Inflammatory macrophage treated with lipopolysaccharide for 1 hour (primary cell): Measurements from ENCODE around the gene RNF207.

Source experiments
- DNase-seq, 2 donors: peaks; one replicate each; pipeline ENCODE4 v3.0.0-alpha.2; 2020 to 2022

RNF207 gene, protein sequence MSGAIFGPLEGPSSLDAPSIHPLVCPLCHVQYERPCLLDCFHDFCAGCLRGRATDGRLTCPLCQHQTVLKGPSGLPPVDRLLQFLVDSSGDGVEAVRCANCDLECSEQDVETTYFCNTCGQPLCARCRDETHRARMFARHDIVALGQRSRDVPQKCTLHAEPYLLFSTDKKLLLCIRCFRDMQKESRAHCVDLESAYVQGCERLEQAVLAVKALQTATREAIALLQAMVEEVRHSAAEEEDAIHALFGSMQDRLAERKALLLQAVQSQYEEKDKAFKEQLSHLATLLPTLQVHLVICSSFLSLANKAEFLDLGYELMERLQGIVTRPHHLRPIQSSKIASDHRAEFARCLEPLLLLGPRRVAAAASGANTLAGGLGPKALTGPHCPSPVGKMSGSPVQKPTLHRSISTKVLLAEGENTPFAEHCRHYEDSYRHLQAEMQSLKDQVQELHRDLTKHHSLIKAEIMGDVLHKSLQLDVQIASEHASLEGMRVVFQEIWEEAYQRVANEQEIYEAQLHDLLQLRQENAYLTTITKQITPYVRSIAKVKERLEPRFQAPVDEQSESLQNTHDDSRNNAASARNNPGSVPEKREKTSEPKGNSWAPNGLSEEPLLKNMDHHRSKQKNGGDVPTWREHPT

DNA sequence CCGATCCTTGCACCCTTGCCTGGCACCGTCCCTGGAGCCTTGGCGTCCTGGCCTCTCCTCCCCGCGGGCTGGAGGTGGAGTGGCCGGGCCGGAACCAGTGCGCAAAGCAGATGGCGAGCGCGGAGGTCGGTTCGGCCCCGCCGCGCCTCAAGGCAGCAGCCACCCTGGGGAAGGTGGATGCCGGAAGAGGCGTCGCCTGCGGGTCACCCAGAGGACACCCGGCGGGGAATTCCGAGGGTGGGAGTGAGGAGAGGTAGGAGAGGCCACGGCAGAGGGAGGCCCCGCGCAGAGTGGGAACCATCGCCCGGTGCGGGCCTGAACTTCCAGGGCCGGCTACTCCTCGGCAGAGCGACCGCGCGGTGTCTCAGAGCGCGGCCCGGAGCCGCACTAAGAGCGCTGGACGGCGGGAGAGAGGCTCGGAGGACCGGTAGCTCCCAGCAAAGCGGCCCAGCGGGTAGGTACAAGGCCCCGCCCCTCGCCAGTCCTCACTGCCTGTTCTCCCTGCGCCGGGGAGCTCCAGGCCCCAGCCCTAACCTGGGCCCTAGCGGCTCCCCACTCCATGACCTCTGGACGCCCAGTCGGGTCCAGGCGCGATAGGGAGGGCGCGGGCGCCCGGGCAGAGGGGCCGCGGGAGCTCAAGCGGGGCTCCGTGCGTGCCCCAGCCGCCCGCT, at the start of gene RNF207:
TSS of gene RNF207 (plus strand) at position 271 of the 671 bp plus-strand sequence. CDS start 417 bp downstream, outside the sequence.
- DNase-seq = peak in 1 of 2 donors; percentile 61

DNA sequence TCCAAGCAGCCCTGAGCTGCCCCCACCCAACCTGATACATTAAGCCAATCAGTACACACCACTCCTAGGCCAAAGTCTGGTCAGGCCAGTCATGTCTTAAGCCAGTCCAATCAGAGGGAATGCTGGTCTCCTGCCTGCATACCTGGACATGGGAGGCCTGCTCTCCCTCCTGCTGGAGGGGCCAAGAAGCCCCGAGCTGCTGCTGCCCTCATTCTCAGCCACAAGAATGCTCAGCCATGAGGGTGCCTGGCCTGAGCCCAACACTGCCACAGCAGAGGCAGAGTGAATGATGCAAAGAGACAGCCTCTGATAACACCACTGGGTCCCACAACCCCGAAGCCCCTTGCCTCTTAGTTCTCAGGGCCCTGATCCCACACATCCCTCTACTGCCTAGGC, 48.8 kb upstream of the RNF207 start:
- no peak for DNase-seq

DNA sequence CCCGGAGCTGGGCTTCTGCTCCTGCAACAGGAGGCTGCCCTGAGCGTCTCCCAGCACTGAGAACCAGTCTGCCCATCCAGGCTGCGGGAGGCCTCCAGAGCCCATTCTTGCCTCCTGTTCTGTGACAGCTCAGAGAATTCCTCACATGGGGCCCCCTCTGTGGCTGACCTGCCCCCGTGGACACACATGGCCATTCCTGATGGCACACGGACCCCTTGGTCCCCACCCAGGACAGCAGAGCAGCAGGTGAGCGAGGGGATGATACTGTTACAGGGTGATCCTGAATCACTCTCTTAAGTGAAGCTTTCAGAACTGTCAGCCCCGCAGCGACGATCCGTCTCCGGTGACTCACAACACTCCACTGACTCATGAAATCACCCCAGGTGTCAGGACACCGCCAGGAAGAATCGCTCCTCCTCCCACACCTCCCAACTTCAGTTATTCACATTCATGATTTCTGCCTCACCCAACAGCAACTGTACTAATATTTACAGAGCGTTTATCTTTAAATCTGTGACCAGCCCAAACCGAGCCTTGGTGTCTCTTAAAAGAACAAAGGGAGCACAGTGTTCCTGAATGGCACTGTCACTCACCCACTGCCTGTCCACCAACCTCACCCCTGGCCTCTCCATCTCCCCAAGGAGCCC, 48.3 kb upstream of the RNF207 start:
- DNase-seq = no peak

DNA sequence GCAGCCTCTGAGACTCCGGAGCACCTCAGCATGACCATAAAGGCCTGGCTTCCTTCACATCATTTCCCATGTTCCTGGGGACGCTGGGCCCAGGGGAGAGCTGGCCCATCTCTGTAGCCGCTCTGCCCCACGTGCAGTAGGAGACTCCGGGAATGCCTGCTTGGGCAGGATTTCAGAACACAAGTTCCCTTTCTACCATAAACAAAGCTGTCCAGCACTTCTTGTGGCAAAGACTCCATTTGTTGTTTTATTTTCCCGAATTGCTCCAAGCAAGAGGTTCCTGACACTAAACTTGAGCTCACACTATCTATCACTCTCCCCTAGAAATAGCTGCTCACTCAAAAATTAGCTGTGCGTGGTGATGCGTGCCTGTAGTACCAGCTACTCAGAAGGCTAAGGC, 47.7 kb upstream of the RNF207 start:
- no peak for DNase-seq

DNA sequence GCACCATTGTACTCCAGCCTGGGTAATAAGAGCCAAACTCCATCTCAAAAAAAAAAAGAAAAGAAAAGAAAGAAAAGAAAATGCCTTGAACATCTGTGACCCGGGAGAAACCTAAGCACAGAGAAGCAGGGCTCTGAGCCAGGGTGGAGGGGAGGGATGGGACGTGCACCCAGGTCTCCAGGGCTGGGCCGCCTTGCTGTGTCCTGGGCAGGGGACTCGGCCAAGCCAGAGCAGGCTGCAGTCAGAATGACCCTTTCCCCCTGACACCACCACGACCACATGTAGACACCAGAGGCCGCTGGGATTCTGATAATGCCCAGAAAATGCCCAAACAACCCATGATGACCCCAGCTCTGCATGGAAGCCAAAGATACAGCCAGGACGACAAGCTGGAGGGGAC, 43.6 kb upstream of the RNF207 start:
- DNase-seq = no peak

DNA sequence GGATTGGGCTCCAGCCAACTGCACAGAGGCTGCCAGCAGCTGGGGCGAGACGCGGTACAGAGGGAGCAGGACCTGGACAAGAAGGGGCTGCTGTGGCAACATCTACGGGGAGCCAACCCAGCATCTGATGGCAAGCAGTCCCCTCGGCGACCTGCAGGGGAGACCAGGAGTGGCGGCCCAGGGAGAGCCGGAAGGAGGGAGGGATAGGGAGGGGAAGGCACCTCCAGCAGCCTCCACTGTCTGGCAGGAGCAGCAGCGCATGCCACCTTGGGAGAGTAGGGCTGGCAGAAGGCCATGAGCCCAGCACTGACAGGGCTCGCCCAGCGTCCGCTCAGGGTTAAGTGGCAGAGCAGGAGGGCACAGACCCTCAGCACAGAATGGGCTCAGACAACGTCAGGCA, 43.1 kb upstream of the RNF207 start:
- DNase-seq = no peak

DNA sequence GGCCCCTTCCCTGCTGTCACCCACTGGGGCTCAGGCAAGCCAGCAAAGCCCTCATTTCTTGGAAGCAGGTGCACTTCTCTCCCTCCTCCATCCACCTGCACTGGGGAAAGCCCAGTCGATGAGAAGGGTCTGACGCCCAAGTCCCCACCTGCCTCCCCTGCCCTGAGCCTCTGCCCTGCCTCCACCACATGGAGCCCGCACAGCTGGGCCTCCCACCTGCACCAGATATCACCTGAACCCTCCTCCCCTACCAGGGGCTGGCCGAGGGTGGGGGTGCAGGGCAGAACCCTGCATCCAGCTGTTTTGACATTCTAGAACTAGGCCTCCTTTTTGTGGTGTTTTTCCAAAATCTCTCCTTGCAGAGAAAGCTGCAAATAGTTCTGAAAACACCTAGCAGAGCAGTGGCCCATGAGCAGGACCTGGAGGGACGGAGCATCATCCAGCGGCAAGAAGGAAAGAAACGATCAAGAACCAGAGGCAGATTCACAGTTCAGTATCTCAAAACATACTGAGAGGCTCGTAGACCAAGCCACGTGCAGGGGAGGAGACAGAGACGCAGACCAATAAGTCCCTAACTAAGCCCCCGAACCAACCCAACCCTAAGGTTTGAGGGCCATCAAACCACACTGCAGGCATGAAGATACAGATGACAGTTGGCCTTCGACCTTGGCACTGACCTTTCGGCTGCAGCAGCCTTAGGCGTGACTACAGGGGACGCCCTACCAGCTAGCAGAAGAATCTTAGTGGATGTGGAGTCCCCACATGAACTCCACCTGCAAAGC, 42.5 kb upstream of the RNF207 start:
- no peak for DNase-seq

DNA sequence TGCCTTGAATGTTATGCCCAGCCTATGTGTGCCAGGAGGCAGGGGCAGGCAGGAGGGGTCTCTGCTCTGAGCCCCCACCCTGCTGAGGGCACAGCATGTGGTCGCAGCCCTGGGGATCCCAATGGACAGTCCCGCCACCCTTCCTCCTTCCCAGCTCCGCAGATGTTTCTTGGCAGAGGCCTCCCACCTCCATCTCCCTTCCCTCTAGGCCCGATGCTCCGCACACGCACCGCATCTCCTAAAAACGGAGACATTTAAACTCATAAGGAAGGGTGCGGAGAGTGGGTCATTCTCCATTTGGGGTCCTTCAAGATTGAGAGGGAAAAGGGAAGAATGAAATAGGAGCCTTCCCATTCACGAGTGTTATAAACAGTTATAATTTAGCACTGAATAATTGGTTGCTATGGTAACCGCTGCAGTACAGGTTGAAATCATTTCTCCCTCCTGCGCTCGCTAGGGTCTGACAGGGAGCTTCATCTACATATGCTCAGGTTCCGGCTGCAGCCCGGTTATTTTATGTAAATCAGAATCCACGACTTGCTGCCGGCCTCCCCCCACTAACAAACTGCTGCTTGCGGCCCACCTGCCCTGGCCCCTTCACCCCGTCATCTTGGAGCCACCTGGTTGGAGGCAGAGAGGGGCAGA, 41.8 kb upstream of the RNF207 start:
- DNase-seq = no peak

DNA sequence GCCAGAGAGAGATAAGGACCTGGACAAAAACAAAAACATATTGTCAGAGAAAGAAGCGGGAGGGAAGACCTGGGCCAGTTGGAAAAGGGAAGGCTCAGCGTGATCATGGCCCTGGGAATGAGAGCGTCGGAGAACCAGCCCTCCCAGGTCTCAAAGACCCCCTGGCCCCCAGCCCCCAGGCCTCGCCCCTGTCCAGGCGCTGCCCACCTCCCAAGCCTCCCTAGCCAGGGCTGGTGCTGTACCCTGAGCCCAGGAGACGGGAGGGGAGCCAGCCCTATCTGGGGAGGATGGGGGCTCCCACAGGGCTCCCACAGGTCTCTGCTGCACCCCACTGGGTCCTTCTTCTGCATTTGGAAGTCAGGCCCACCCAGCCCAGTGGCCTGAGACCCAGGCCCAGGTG, 40.9 kb upstream of the RNF207 start:
- no peak for DNase-seq

DNA sequence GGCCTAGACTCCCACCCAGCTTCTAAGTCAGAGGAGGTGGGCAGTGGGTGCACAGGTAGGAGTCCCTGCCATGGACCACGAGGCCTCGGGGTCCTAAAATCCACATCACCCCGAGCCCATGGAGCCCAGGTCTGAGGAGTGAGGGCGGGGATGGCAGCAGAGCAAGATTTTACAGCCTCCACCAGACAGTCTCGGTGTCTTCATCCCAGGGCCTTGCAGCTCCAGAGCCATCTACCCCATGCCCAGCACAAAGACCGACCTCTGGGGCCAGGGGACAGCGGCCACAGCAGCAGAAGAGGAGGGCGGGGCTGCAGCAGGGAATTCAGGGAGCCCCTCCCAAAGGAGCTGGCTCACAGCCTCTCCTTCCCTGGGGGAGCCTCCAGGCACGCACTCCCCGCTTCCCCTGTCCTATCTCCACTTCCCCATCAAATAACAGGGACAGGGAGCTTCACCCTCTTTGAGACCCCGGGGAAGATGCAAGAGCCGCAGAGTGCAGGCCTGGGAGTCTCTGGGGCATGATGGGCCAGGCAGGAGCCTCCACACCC, 40.4 kb upstream of the RNF207 start:
- DNase-seq = no peak

DNA sequence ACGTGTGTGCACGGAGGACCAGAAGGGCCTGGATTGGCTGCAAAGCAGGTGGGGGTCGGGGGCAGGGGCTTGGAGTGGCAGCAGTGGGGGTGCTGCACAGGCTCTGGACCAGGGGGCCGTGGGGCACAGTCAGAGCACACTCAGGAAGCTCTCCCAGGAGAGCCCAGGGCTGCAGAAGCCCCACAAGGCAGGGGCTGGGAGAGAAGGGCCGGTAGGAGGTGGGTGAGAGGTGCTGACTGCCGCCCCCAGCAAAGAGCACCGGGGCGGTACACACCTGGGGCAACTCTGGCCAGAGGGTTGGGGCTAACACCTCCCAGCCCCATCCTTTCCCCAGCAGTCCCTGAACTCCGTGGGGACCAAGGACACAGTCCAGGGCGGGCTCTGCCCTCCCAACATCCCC, 39.7 kb upstream of the RNF207 start:
- DNase-seq = no peak

DNA sequence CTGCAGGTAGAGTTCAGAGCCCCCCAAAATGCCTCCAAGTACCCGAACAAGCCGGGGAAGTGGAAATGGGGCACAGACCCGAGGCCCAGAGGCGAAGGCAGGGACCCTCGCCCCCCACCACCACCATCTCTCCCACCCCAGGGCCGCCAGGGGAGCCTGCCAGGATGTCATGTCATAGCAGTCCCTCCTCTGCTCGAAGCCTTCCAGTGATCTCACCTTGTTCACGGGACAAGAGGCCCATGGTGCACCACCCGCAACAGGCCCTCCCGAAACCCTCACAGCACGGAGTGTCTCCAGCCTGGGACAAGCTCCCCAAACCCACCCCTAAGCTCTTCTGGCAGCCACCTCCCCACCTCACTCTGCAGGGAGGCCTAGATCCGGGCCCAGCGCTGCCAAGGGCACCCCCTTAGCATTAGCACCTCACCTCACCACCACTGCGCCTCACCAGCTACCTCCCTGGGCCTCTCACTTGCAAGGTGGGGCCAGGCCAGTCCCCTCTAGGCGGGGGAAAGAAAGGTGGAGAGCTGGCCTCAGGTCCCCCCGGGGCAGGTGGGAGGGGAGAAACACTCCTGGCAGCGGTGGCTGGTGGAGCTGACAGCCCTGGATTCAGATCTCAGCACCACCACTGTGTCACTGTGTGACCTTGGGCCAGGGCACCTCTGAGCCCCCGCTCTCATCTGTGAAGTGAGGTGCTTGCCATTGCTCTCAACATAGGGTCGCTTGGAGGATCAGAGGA, 39.1 kb upstream of the RNF207 start:
- DNase-seq = no peak

DNA sequence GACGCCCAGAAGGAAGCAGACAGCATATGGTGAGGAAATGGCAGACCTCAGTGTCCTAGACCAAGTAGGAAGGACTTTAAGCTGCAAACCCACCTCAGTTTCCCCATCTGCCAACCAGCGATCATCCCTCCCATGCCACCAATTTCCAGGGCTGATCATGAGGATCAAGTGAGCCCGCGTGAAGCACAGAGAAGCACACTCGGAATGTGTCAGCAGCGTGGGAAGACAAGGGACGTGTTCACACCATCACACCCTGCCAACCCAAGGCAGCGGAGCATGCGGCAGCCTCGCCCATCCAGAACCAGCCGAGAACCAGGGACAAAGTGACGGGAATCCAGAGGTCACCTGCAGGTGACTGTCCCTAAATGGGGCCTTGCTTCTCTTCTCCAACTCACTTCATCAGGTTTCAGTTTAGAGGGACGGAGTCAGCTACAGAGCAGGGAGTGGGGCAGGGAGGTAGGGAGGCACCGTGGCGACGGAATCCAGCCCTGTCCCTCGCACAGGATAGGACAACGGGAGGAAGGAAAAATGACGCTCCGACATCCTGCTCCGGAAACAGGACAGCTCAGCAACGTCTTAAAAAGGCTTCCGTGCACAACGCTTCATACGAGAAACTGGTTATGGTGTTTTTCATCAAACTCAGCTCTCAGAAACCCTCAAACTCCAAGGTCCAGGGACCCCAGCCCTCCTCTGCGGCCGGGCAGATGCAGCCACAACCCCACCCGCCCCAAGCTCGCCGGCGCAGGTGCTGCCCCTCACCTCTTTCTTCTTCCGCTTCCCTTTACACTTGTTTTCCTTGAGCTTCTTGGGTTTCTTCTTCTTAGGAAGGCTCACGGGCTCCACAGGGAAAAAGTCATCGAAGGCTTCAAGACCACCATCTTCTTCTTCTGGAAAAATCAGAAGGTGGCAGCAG, 38.3 kb upstream of the RNF207 start:
- DNase-seq = no peak

DNA sequence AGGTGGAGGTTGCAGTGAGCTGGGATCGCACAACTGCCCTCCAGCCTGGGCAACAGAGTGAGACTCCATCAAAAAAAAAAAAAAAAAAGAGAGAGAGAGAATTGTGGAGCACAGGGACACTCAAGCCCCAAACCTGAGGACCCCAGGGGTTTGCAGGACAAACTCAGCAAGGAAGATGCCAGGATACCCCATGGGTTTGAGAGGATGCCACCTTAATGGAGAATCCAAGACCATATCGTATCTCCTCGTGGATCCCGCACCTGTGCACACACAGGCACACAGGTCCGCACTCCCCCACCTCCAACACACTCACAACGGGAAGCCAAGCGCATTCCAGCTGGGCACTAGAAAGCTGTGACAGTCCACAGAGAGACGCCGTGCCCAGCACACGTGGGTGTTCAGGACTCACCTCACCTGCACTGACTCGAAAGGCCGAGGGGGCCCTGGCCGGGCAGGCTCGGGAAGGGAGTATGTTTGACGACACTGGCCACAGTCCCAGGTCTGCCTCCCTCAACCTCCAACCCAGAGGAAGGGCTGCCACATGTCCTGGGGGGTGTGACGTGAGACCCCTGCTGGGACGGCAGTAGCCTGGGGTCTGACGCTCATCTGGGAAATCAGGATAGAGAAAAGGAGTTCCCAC, 36.9 kb upstream of the RNF207 start:
- DNase-seq = no peak

DNA sequence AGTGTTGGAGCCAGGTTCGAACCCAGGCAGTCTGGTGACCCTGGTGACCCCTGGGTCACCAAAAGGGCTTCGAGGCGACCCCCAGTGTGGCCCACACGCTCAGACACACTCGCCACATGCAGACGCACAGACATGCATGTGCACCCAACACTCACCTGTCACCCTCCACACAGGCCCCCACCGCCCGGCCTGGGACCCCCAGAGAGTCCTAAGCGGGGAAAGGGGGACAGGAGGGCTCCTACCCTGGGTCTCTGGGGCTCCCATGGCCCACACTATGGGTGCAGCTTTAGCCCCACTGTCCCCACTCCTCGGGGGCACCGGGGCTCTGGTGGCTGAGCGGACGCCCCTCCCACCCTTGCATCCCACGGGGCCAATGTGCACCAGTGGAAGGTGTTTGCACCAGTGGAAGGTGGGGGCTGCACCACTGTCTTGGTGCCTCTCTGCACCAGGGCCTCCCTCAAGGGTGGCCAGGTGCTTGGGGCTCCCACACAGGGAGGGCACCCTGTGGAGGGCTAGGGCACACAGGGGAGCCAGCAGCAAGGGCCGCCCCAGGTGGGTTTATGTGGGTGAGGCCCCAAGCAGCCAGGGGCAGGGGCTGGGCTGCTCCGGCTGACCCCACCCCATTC, 35.7 kb upstream of the RNF207 start:
- no peak for DNase-seq

DNA sequence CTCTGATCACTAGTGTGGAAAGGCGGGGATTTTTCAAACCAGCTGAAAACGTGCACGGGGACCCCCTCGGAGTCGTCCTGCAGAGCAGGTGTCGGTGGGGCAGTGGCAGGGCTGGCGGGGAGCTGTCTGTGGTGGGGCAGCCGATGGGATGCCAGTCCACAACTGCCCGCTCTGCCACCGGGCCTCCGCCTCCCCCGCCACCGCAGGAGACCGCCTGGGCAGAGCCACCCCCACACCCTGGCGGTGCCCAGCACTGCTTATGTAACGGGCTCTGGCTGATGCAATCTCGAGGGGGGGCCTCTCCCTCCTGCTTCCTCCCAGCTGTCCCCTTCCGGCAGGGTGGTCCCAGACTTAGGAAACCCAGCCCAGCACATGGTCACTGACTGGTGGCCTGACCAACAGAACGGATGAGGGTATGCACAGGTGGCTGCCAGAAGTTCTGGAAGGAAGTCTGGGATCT, 35.1 kb upstream of the RNF207 start:
- DNase-seq = peak; percentile 4 to 25

DNA sequence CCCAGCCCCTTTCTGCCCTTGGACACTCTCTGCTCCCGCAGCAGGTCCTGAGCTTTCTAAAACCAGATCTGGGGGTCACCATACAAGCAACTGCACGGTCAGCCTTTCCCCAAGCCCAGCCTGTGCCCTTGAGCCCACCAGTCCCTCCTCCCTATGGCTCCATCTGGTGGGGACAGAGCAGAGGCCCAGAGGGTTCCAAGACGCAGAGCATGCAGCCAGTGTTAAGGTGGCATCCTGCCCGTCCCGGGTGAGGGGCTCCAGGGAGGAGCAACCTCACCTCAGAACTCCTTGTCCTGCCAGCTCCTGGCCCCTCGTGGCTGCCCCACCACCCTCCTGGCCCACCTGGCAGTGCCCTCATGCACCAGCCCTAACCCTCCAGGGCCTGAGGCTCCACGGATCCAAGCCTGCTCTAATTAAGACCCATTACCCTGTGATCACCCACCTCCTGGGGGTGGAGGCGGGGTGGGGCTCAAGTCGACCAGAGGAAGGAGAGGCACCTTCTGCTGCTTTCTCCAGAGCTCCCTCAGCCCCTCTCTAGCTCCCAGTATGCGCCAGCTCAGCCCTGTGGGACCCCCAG, 34.3 kb upstream of the RNF207 start:
- peak in 1 of 2 donors; percentile 23 for DNase-seq

DNA sequence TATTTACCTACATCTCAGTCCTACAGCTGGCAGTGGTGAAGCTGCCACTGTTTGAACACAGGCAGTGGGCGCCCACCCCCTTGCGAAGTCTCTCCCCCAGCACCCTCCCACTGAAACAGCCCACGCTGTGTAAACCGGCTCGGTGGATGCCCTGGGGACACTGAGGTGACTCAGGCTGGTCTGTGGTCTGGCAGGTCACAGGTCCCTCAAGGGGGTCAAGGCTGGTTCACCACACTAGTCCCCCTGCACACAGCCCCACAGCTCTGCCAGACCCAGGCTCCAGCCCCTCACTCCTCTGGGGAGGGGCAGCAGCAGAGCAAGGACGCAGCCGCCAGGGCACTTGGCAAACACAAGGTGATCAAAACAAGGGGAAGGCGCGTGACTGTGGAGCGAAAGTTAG, 33.4 kb upstream of the RNF207 start:
- no peak for DNase-seq
